WERI-Rb-1 (cell line): ENCODE results near the gene FAM151A.

Source experiments
- DNase-seq: peaks from one replicate; pipeline ENCODE4 v3.0.0-alpha.2; 2020
- H3K27ac ChIP-seq: fragments of 250-450 bp; sonication (Bioruptor Pico); 2 replicates; pipeline ENCODE4 v1.5.1; 2020; ENCODE audit warnings: mild to moderate bottlenecking, moderate library complexity
- H3K27me3 ChIP-seq: fragments of 250-450 bp; sonication (Bioruptor Pico); 2 replicates; pipeline ENCODE4 v1.5.1; 2021; ENCODE audit warnings: mild to moderate bottlenecking, low read depth, moderate library complexity; ENCODE audit not compliant: insufficient read depth, severe bottlenecking
- H3K36me3 ChIP-seq: fragments of 250-450 bp; sonication (Bioruptor Pico); 2 replicates; pipeline ENCODE4 v1.5.1; 2020; ENCODE audit warnings: mild to moderate bottlenecking, moderate library complexity
- H3K4me3 ChIP-seq: 2 replicates; pipeline ENCODE4 v1.5.1; 2011; ENCODE audit warnings: low read depth, mild to moderate bottlenecking, control low read depth, low read length
- H3K9me3 ChIP-seq: fragments of 250-450 bp; sonication (Bioruptor Pico); 2 replicates; pipeline ENCODE4 v1.5.1; 2021; ENCODE audit warnings: mild to moderate bottlenecking, moderate library complexity; ENCODE audit not compliant: severe bottlenecking
- CTCF ChIP-seq: IDR thresholded peaks from 2 replicates; pipeline ENCODE4 v1.5.1; 2011; ENCODE audit warnings: low read depth, mild to moderate bottlenecking, control low read depth, inconsistent platforms, low read length

The FAM151A gene

GRCh38 chr1:54607821-54608565, 15.3 kb downstream of the FAM151A start:
- H3K9me3 ChIP-seq: no peaks in the 10 kb centered on the region
- DNase-seq: no peak
- no peak for TF ChIP-seq CTCF
- H3K27me3 ChIP-seq: no peaks in the 10 kb centered on the region
- no peak overlapping the region for H3K27ac ChIP-seq
- no peak overlapping the region for H3K4me3 ChIP-seq
- no peaks in the 10 kb centered on the region; the same call in 1 of the 2 replicates for H3K36me3 ChIP-seq

- Histone ChIP-seq H3K4me3 (no peak overlapping the region), H3K9me3 (no peaks in the 10 kb centered on the region), H3K27ac (no peak overlapping the region), H3K27me3 (no peaks in the 10 kb centered on the region), H3K36me3 (no peaks in the 10 kb centered on the region; the same call in 1 of the 2 replicates)
- DNase-seq: no peak
- TF ChIP-seq CTCF: no peak
Measured at GRCh38 chr1:54606990-54607325, 16.4 kb downstream of the FAM151A start.

- TF ChIP-seq CTCF: no peak
- Histone ChIP-seq H3K27ac (no peak overlapping the region), H3K4me3 (no peak overlapping the region), H3K36me3 (no peaks in the 10 kb centered on the region; the same call in 1 of the 2 replicates), H3K27me3 (no peaks in the 10 kb centered on the region), H3K9me3 (no peaks in the 10 kb centered on the region)
- DNase-seq: no peak
Measured at GRCh38 chr1:54606096-54606989, 17.0 kb downstream of the FAM151A start.

GRCh38 chr1:54604572-54605370, 18.6 kb downstream of the FAM151A start:
- no peaks in the 10 kb centered on the region for H3K27me3 ChIP-seq
- TF ChIP-seq CTCF: no peak
- no peak for DNase-seq

GRCh38 chr1:54604051-54604450, 19.3 kb downstream of the FAM151A start:
- no peaks in the 10 kb centered on the region for H3K9me3 ChIP-seq
- H3K27ac ChIP-seq: no peak overlapping the region
- no peaks in the 10 kb centered on the region; the same call in 1 of the 2 replicates for H3K36me3 ChIP-seq
- TF ChIP-seq CTCF: no peak
- no peak overlapping the region for H3K4me3 ChIP-seq
- DNase-seq: no peak
- no peaks in the 10 kb centered on the region for H3K27me3 ChIP-seq

More at GRCh38 chr1:54604572-54605370, 18.6 kb downstream of the FAM151A start:
- Histone ChIP-seq H3K4me3 (no peak overlapping the region), H3K27ac (no peak overlapping the region), H3K36me3 (no peaks in the 10 kb centered on the region; the same call in 1 of the 2 replicates), H3K9me3 (no peaks in the 10 kb centered on the region)
